SK-N-SH (cell line): ENCODE data around the gene FRMPD4. TPM values are rescaled to one million over a fixed set of nuclear protein-coding genes. Genes with fewer than 3 reads are reported as not detected.

Experiments used
- CTCF ChIA-PET: fragments of 300-600, 350-600 bp; formaldehyde crosslinking; extraction: SDS; loops from one replicate; lab custom pipeline; 2021; lab: Yijun Ruan, JAX
- POLR2A ChIA-PET: fragments of 350-600 bp; sonication (Branson Sonifier 250); formaldehyde crosslinking; extraction: SDS; loops from one replicate; lab custom pipeline; 2020; ENCODE audit warnings: antibody characterized with exemption, inconsistent platforms; lab: Yijun Ruan, JAX
- DNase-seq: peaks from one replicate; pipeline ENCODE4 v3.0.0; 2012
- H2AFZ ChIP-seq: fragments of 200-600 bp; sonication (generic); 2 replicates; pipeline ENCODE4 v1.8.1; 2016; ENCODE audit warnings: antibody characterized with exemption, mild to moderate bottlenecking, low read depth
- H3F3A ChIP-seq: fragments of 200-600 bp; sonication (generic); replicated peaks from 2 replicates; pipeline ENCODE3; 2016; ENCODE audit warnings: antibody characterized with exemption, mild to moderate bottlenecking; ENCODE audit not compliant: insufficient read depth
- H3K27ac ChIP-seq, 2 experiments: fragments of 200-500 bp in 1 of 2; fragments of 200-600 bp in 1 of 2; sonication (Bioruptor generic) in 1 of 2; sonication (generic), shearing (Covaris generic) in 1 of 2; 2 replicates each; pipeline versions ENCODE4 v1.5.1 to v1.6.1; 2014 to 2016; ENCODE audit warnings: low read depth in 2 of 2, inconsistent platforms in 1 of 2, low read length in 1 of 2, mild to moderate bottlenecking in 1 of 2, mixed read lengths in 1 of 2
- H3K27me3 ChIP-seq: fragments of 200-600 bp; sonication (generic), shearing (Covaris generic); 2 replicates; pipeline ENCODE4 v1.6.1; 2016; ENCODE audit warnings: mixed run types; ENCODE audit not compliant: insufficient read depth
- H3K36me3 ChIP-seq, 2 experiments: fragments of 200-500 bp in 1 of 2; fragments of 200-600 bp in 1 of 2; sonication (Bioruptor generic) in 1 of 2; sonication (generic) in 1 of 2; replicated peaks in 1 of 2; 2 replicates each; pipeline versions ENCODE3 to v1.5.1; 2014 to 2016; ENCODE audit warnings: low read length in 1 of 2, mild to moderate bottlenecking in 1 of 2; ENCODE audit not compliant: insufficient read depth in 2 of 2, control insufficient read depth in 1 of 2
- H3K4me1 ChIP-seq, 2 experiments: fragments of 200-500 bp in 1 of 2; fragments of 200-600 bp in 1 of 2; sonication (Bioruptor generic) in 1 of 2; sonication (generic), shearing (Covaris generic) in 1 of 2; 2 replicates each; pipeline versions ENCODE4 v1.5.1 to v1.6.1; 2014 to 2016; ENCODE audit warnings: low read depth in 1 of 2, low read length in 1 of 2, mixed run types in 1 of 2; ENCODE audit not compliant: insufficient read depth in 2 of 2, control insufficient read depth in 1 of 2
- H3K4me2 ChIP-seq: fragments of 200-600 bp; sonication (generic), shearing (Covaris generic); 2 replicates; pipeline ENCODE4 v1.6.1; 2017; ENCODE audit warnings: mixed run types
- H3K4me3 ChIP-seq, 2 experiments: fragments of 200-500 bp in 1 of 2; fragments of 200-600 bp in 1 of 2; sonication (Bioruptor generic) in 1 of 2; sonication (generic), shearing (Covaris generic) in 1 of 2; 2 replicates each; pipeline versions ENCODE4 v1.5.1 to v1.8.1; 2014 to 2016; ENCODE audit warnings: low read depth in 2 of 2, inconsistent platforms in 1 of 2, low read length in 1 of 2, mild to moderate bottlenecking in 1 of 2, mixed read lengths in 1 of 2, moderate library complexity in 1 of 2
- H3K79me2 ChIP-seq: fragments of 200-600 bp; sonication (generic); 2 replicates; pipeline ENCODE4 v1.8.1; 2017; ENCODE audit warnings: mild to moderate bottlenecking; ENCODE audit not compliant: insufficient read depth
- H3K9ac ChIP-seq: fragments of 200-600 bp; sonication (generic); 2 replicates; pipeline ENCODE4 v1.6.1; 2017; ENCODE audit warnings: mixed run types
- H3K9me2 ChIP-seq: fragments of 200-600 bp; sonication (generic); 2 replicates; pipeline ENCODE4 v1.6.1; 2017; ENCODE audit warnings: mixed run types
- H3K9me3 ChIP-seq: fragments of 200-600 bp; sonication (generic); 2 replicates; pipeline ENCODE4 v1.6.1; 2017; ENCODE audit warnings: mixed run types, mild to moderate bottlenecking, moderate library complexity
- H4K20me1 ChIP-seq: fragments of 200-600 bp; sonication (generic); 2 replicates; pipeline ENCODE4 v1.6.1; 2017; ENCODE audit warnings: mild to moderate bottlenecking, mixed run types; ENCODE audit not compliant: insufficient read depth
- CHD2 ChIP-seq: fragments of 150-350 bp; IDR thresholded peaks from 2 replicates; pipeline ENCODE4 v1.6.1; 2018; ENCODE audit warnings: low read length; ENCODE audit not compliant: partially characterized antibody
- EP300 ChIP-seq, 2 experiments: IDR thresholded peaks; 2 replicates each; pipeline versions ENCODE4 v1.4.0 to v1.6.1; 2012; ENCODE audit warnings: borderline replicate concordance in 1 of 2, low read depth in 1 of 2, low read length in 1 of 2
- EZH2phosphoT487 ChIP-seq: fragments of 200-600 bp; sonication (generic); IDR thresholded peaks from 2 replicates; pipeline ENCODE4 v1.6.1; 2017; ENCODE audit warnings: low read depth, mixed run types, mild to moderate bottlenecking, antibody characterized with exemption, moderate library complexity, borderline replicate concordance
- FOSL2 ChIP-seq: IDR thresholded peaks from 2 replicates; pipeline ENCODE4 v1.4.0; 2012; ENCODE audit warnings: low read depth, mild to moderate bottlenecking, moderate library complexity, borderline replicate concordance
- FOXJ3 ChIP-seq: sonication (generic); formaldehyde crosslinking; IDR thresholded peaks from 2 replicates; pipeline ENCODE4 v1.5.1; 2020; ENCODE audit warnings: mild to moderate bottlenecking, missing genetic modification reagents
- GABPA ChIP-seq: IDR thresholded peaks from 2 replicates; pipeline ENCODE4 v1.4.0; 2012; ENCODE audit warnings: low read depth, mild to moderate bottlenecking
- GATA2 ChIP-seq: sonication (generic); formaldehyde crosslinking; IDR thresholded peaks from 2 replicates; pipeline ENCODE4 v1.5.0; 2020; ENCODE audit warnings: mild to moderate bottlenecking, missing genetic modification reagents
- IRF3 ChIP-seq: fragments of 150-350 bp; IDR thresholded peaks from 2 replicates; pipeline ENCODE4 v1.6.1; 2016; ENCODE audit warnings: mild to moderate bottlenecking, low read depth, low read length
- RAD21 ChIP-seq: IDR thresholded peaks from 2 replicates; pipeline ENCODE4 v1.6.1; 2012; ENCODE audit warnings: mild to moderate bottlenecking, low read length
- RXRA ChIP-seq: IDR thresholded peaks from 2 replicates; pipeline ENCODE4 v1.4.0; 2012; ENCODE audit warnings: low read depth, mild to moderate bottlenecking, borderline replicate concordance
- SIN3A ChIP-seq: IDR thresholded peaks from 2 replicates; pipeline ENCODE4 v1.6.1; 2012; ENCODE audit warnings: low read depth, mild to moderate bottlenecking, low read length, moderate library complexity, borderline replicate concordance
- SMC3 ChIP-seq: IDR thresholded peaks from 2 replicates; pipeline ENCODE4 v1.6.1; 2012; ENCODE audit warnings: low read depth, low read length, improper control_type of control experiment
- TEAD4 ChIP-seq: IDR thresholded peaks from 2 replicates; pipeline ENCODE4 v1.4.0; 2012; ENCODE audit warnings: mild to moderate bottlenecking, borderline replicate concordance; ENCODE audit not compliant: insufficient read depth
- YY1 ChIP-seq: IDR thresholded peaks from 2 replicates; pipeline ENCODE4 v1.4.0; 2012; ENCODE audit warnings: low read depth, mild to moderate bottlenecking
- ZBTB33 ChIP-seq: IDR thresholded peaks from 2 replicates; pipeline ENCODE4 v1.4.0; 2012; ENCODE audit warnings: low read depth, borderline replicate concordance
- WGBS: methylation state at CpG from one replicate; pipeline ENCODE4 v1.1.6; 2017; ENCODE audit warnings: low lambda C conversion rate; 5-methylcytosine and 5-hydroxymethylcytosine counted together
- polyA plus RNA-seq, 3 experiments: library from polyadenylated mRNA; depleted of rRNA; stranded (reverse); fragments of >200 nt; gene quantifications; 2 replicates each; pipeline ENCODE4 v1.2.3, GENCODE V29; 2012
- TF ChIP-seq, protein P1 (sequence below): IDR thresholded peaks from 2 replicates; pipeline ENCODE4; 2012

Gene FRMPD4
- polyA plus RNA-seq, 1 of the 3 experiments (the other 2 are of a cell fraction), result not detected

- TF ChIP-seq, protein P1, sequence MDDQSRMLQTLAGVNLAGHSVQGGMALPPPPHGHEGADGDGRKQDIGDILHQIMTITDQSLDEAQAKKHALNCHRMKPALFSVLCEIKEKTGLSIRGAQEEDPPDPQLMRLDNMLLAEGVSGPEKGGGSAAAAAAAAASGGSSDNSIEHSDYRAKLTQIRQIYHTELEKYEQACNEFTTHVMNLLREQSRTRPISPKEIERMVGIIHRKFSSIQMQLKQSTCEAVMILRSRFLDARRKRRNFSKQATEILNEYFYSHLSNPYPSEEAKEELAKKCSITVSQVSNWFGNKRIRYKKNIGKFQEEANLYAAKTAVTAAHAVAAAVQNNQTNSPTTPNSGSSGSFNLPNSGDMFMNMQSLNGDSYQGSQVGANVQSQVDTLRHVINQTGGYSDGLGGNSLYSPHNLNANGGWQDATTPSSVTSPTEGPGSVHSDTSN, result no peak
- TF ChIP-seq GABPA, result no peak
- TF ChIP-seq RXRA, result no peak
- TF ChIP-seq ZBTB33, result no peak
- no peak for TF ChIP-seq RAD21
- no peak for TF ChIP-seq SIN3A
- no peak for TF ChIP-seq YY1
Observed at GRCh38 chrX:12229986-12230385, 91.7 kb downstream of the FRMPD4 start (continued).

- ChIA-PET CTCF (no interaction called here), POLR2A (no interaction called here)
- Histone ChIP-seq H3K9ac (no peak overlapping the region), H3K27me3 (no peaks in the 10 kb centered on the region), H3K4me3 (no peak overlapping the region), H3K9me2 (no peaks in the 10 kb centered on the region), H3K4me2 (no peak overlapping the region), H3F3A (no peaks in the 10 kb centered on the region), H2AFZ (no peak overlapping the region), H3K9me3 (no peaks in the 10 kb centered on the region), H4K20me1 (no peaks in the 10 kb centered on the region), H3K36me3 (no peaks in the 10 kb centered on the region), H3K27ac (no peak overlapping the region), H3K79me2 (no peaks in the 10 kb centered on the region), H3K4me1 (no peaks in the 10 kb centered on the region)
- WGBS, result 2% methylated on average over 5 of the region's 5 CpGs
- TF ChIP-seq EP300 (IDR thresholded peaks at IDR 0.05; ENCODE audit: borderline replicate concordance in 1 of 2, low read depth in 1 of 2, low read length in 1 of 2), result no peak
- no peak for TF ChIP-seq IRF3
- TF ChIP-seq SMC3, result no peak
- no peak for TF ChIP-seq GABPA
- no peak for TF ChIP-seq CHD2
- TF ChIP-seq EZH2phosphoT487, result no peak
- no peak for TF ChIP-seq TEAD4
- TF ChIP-seq RAD21, result no peak
- TF ChIP-seq FOXJ3 (CRISPR knock-in tag), result no peak
- no peak for TF ChIP-seq FOSL2
- no peak for TF ChIP-seq SIN3A
- no peak for TF ChIP-seq GATA2
- no peak for DNase-seq
Observed at GRCh38 chrX:12234534-12235329, 96.5 kb downstream of the FRMPD4 start.
